Right lobe of liver (tissue), 4 donors: ENCODE measurements around the gene TMEM200B.

ENCODE experiments used
- POLR2A ChIP-seq: fragments of 450-650 bp; IDR thresholded peaks from one replicate; pipeline ENCODE4 v1.6.1; 2017; ENCODE audit warnings: antibody characterized with exemption, mild to moderate bottlenecking
- TF ChIP-seq, protein P1 (sequence below), 4 donors: fragments of 200-600 bp in 3 of 4; fragments of 450-650 bp in 1 of 4; IDR thresholded peaks; one replicate each; pipeline versions ENCODE4 v1.5.1 to v1.8.0; 2016 to 2022; ENCODE audit warnings: antibody characterized with exemption in 4 of 4, mild to moderate bottlenecking in 2 of 4
- donor health status: DM: no; HTN: no; CAD: no.
- donor health status: DM: no; HTN: no; CAD: no.
- donor health status: DM: no; HTN: yes; CAD: no.

DNA sequence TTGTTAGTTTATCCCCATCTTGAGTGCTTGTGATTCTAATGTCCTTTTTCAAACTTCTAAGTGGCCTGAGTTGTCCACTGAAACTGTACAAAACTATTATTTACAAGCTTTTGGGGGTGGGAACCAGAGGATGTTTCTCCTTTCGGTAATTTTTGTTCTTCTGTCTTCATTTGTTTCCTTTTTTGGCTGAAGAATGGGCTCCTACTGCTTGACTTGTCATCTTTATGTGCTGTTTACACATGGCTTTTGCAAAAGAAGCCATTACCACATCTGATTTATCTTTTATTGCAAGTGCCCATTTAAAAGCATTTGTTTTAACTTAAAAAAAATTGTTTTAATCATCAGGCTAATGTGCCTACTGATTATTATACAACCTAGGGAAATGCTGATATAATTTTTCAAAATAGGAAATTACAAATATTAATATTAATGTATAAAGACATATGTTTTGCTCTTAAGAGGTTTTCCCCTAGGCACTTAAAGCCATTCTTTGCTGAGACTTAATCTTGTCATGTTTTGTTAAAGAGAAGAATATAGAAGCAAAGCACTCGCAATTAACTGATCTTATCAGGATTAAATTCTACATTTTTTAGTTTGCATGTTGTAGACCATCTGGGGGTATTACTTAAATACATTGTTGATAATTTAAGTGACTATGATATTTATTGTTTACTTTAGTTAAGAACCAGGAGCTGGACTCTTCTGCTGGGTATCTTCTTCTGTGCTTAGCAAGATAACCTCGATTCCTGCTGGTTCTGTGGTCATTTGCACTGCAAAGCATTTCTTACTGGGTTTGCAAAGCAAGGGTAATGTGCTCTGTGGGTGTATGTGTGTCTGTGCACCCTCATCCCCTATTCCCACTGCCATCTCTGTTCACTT is 40.1 kb downstream of the TMEM200B start:
- TF ChIP-seq, protein P1, sequence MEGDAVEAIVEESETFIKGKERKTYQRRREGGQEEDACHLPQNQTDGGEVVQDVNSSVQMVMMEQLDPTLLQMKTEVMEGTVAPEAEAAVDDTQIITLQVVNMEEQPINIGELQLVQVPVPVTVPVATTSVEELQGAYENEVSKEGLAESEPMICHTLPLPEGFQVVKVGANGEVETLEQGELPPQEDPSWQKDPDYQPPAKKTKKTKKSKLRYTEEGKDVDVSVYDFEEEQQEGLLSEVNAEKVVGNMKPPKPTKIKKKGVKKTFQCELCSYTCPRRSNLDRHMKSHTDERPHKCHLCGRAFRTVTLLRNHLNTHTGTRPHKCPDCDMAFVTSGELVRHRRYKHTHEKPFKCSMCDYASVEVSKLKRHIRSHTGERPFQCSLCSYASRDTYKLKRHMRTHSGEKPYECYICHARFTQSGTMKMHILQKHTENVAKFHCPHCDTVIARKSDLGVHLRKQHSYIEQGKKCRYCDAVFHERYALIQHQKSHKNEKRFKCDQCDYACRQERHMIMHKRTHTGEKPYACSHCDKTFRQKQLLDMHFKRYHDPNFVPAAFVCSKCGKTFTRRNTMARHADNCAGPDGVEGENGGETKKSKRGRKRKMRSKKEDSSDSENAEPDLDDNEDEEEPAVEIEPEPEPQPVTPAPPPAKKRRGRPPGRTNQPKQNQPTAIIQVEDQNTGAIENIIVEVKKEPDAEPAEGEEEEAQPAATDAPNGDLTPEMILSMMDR (IDR thresholded peaks at IDR 0.05): no peak
- no peak for TF ChIP-seq POLR2A
